CD4-positive, CD25-positive, alpha-beta regulatory T cell (primary cell): Measurements from ENCODE around the gene CACNG5. TPM values are rescaled to one million over a fixed set of nuclear protein-coding genes. Genes with fewer than 3 reads are reported as not detected.

Experiments used
- ATAC-seq, 2 donors: fragments of 150-1000 bp; cut with Tn5 transposase; one replicate each; pipeline ENCODE4 v1.10.0; 2021; ENCODE audit warnings: low read depth in 2 of 2, moderate number of reproducible peaks in 2 of 2, moderate library complexity in 1 of 2
- DNase-seq, 3 donors: peaks; one replicate each; pipeline versions ENCODE4 v3.0.0 to v3.0.0-alpha.2; 2012 to 2022; ENCODE audit warnings: mixed read lengths in 1 of 3
- H3K27ac ChIP-seq: one replicate; pipeline ENCODE4 v1.7.0; 2013; ENCODE audit warnings: mild to moderate bottlenecking, low read length; ENCODE audit not compliant: insufficient read depth, poor library complexity, severe bottlenecking
- H3K27me3 ChIP-seq: one replicate; pipeline ENCODE4 v1.7.0; 2013; ENCODE audit warnings: low read length; ENCODE audit not compliant: control insufficient read depth, insufficient read depth
- H3K36me3 ChIP-seq: one replicate; pipeline ENCODE4 v1.7.0; 2013; ENCODE audit warnings: mild to moderate bottlenecking, low read length, moderate library complexity; ENCODE audit not compliant: control insufficient read depth, insufficient read depth
- H3K4me1 ChIP-seq: 2 replicates; pipeline ENCODE4 v1.7.0; 2013; ENCODE audit warnings: mild to moderate bottlenecking, low read length; ENCODE audit not compliant: insufficient read depth, control insufficient read depth, poor library complexity, severe bottlenecking
- H3K4me3 ChIP-seq: one replicate; pipeline ENCODE4 v1.7.0; 2013; ENCODE audit warnings: low read depth, mild to moderate bottlenecking, low read length, moderate library complexity
- H3K9me3 ChIP-seq, 2 experiments: 1 replicate in 1 of 2; 2 replicates in 1 of 2; pipeline ENCODE4 v1.7.0; 2013; ENCODE audit warnings: low read length in 2 of 2, mild to moderate bottlenecking in 1 of 2, moderate library complexity in 1 of 2; ENCODE audit not compliant: control insufficient read depth in 2 of 2
- H3K27ac Mint-ChIP-seq, 3 donors: one replicate each; pipeline ENCODE4 v1.8.0; 2020 to 2022; ENCODE audit warnings: mild to moderate bottlenecking in 3 of 3, mixed read lengths in 3 of 3, moderate library complexity in 2 of 3
- H3K27me3 Mint-ChIP-seq: one replicate; pipeline ENCODE4 v1.8.0; 2022; ENCODE audit warnings: mild to moderate bottlenecking, mixed read lengths
- H3K36me3 Mint-ChIP-seq: one replicate; pipeline ENCODE4 v1.8.0; 2020; ENCODE audit warnings: mixed read lengths
- H3K4me1 Mint-ChIP-seq, 4 donors: one replicate each; pipeline ENCODE4 v1.8.0; 2020 to 2022; ENCODE audit warnings: mixed read lengths in 4 of 4, mild to moderate bottlenecking in 1 of 4
- H3K4me3 Mint-ChIP-seq, 4 donors: one replicate each; pipeline ENCODE4 v1.8.0; 2020 to 2022; ENCODE audit warnings: mild to moderate bottlenecking in 4 of 4, mixed read lengths in 4 of 4, moderate library complexity in 3 of 4
- H3K9me3 Mint-ChIP-seq, 7 donors: one replicate each; pipeline ENCODE4 v1.8.0; 2020 to 2022; ENCODE audit warnings: mixed read lengths in 7 of 7, mild to moderate bottlenecking in 3 of 7, moderate library complexity in 2 of 7
- polyA plus RNA-seq, 4 donors: library from polyadenylated mRNA; unstranded; fragments of 300-500 nt; fragmentation: Illumina TruSeq; gene quantifications; one replicate each; pipeline ENCODE4 v1.2.3, GENCODE V29; 2021
- total RNA-seq: library from RNA; stranded (reverse); gene quantifications from one replicate; pipeline ENCODE4 v1.2.3, GENCODE V29; 2022

CACNG5 gene
- total and polyA plus RNA-seq, 5 donors from 2014 or later: not detected

DNA sequence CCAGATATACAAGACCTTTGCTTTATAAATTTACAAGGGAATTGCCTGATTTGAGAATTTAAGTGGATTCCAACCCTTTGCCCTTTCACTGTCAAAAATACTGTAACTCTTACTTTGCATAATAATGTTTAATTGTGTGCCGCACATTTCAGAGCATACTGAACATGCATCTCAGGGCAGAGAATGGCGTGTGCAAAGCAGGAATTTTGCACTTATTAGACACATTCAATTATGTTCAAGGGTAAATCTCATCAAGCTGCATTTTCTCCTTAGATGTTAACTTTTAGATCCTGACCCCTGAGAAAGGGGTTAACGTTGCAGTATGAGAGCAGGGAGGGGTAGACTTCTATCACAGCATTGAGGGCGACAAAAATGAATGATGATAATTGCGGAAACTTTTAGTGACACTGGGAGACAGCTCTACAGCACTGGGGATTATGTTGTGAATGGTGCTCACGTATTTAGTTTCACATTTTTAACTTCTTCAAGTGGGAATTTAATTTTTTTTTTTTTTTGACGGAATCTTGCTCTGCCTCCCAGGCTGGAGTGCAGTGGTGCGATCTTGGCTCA is 75.0 kb downstream of the CACNG5 start:
- Mint-ChIP-seq H3K4me3 (no peak overlapping the region), H3K36me3 (no peaks in the 10 kb centered on the region), H3K9me3 (no peaks in the 10 kb centered on the region), H3K27ac (no peak overlapping the region), H3K4me1 (peaks cover 0 to 4% (median 4%) of the 10 kb centered on the region in 4 donors), H3K27me3 (peaks cover 30% of the 10 kb centered on the region)
- Histone ChIP-seq H3K27me3 (no peaks in the 10 kb centered on the region), H3K36me3 (no peaks in the 10 kb centered on the region), H3K4me3 (no peak overlapping the region), H3K4me1 (no peaks in the 10 kb centered on the region), H3K27ac (no peak overlapping the region), H3K9me3 (no peaks in the 10 kb centered on the region)
- DNase-seq (no peak), ATAC-seq (no peak)

DNA sequence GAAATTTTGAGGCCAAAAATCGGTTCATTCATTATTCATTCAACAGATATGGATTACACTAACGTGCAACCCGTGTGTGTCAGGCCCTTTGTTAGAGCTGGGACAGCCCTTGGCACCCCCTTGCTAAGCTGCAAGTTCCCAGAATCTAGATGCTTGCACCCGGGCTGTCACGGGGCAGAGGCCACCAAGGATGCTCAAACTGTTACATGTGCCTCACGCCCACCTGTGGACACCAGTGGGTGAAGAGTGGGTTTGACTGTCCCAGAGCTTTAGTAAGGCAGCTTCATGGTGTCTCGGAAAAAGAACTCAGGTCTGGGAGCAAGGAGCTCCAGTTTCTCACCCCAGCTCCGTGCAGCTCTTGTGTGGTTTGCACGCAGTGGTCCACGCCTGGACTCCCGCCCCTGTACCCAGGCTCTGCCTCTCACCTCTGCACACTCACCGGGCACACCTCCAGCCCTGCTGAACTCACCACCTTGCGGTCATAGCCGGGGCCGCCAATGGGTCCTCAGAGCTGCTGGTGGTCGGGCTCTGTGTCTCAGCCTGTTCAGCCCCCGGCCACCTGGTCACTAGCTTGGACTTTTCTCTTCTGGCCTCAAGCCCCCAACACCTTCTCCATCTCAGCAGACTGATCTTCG is 75.9 kb downstream of the CACNG5 start:
- no peak for ATAC-seq
- Mint-ChIP-seq H3K27me3 (peaks cover 39% of the 10 kb centered on the region), H3K4me1 (peaks cover 0 to 4% (median 4%) of the 10 kb centered on the region in 4 donors), H3K36me3 (no peaks in the 10 kb centered on the region), H3K27ac (no peak overlapping the region), H3K9me3 (no peaks in the 10 kb centered on the region), H3K4me3 (no peak overlapping the region)
- no peak overlapping the region for H3K27ac ChIP-seq
- H3K27me3 ChIP-seq: no peaks in the 10 kb centered on the region
- H3K4me1 ChIP-seq: no peaks in the 10 kb centered on the region
- H3K36me3 ChIP-seq: no peaks in the 10 kb centered on the region
- no peak for DNase-seq
- no peaks in the 10 kb centered on the region for H3K9me3 ChIP-seq
- no peak overlapping the region for H3K4me3 ChIP-seq

DNA sequence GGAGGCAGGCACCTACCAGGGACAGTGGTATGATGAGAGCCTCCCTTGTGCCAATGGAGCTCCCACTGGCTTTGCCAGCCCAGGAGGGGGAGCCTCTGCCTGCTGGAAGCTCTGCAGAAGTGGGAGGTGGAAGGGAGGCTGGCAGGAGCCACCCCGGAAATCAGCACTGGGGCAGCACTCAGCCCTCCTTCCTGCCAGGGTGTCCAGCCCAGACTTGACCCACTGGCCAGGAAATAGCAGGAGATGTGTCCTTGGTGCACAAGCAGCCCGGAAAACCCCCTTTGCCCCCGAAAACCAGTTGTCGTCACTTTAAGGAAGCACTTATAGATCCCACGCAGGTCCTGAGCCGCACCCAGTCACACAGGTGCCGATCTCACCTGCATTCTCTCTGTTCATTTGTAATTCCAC is 80.3 kb downstream of the CACNG5 start:
- Mint-ChIP-seq H3K4me1 (no peaks in the 10 kb centered on the region), H3K36me3 (peaks cover 4% of the 10 kb centered on the region), H3K27me3 (peaks cover 33% of the 10 kb centered on the region), H3K9me3 (peaks cover 0 to 5% (median 0%) of the 10 kb centered on the region in 7 donors), H3K27ac (no peak overlapping the region), H3K4me3 (no peak overlapping the region)
- Histone ChIP-seq H3K4me3 (no peak overlapping the region), H3K4me1 (no peaks in the 10 kb centered on the region), H3K27ac (no peak overlapping the region), H3K36me3 (no peaks in the 10 kb centered on the region), H3K9me3 (no peaks in the 10 kb centered on the region), H3K27me3 (no peaks in the 10 kb centered on the region)
- ATAC-seq (no peak), DNase-seq (peak in 1 of 3 donors; percentile 3)

DNA sequence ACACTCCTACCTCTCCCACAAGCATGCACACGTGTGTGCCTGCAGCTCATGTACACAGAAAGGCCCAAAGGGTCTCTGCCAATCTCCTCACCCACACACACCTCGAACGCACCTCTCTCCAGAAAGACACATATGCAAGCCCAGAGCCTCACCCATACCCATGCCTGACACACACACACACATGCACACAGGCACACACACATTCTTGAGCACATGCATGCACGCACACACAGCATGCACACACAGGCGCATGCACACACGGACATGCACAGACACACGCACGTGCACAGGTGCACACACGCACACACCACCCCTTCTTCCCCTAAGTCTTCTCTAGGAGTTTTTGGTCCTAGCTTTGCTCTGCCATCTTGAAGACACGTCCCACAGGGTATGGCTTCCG is 80.9 kb downstream of the CACNG5 start:
- Mint-ChIP-seq H3K36me3 (peaks cover 4% of the 10 kb centered on the region), H3K27me3 (peaks cover 31% of the 10 kb centered on the region), H3K9me3 (peaks cover 0 to 5% (median 0%) of the 10 kb centered on the region in 7 donors), H3K4me1 (no peaks in the 10 kb centered on the region), H3K27ac (no peak overlapping the region), H3K4me3 (no peak overlapping the region)
- no peaks in the 10 kb centered on the region for H3K36me3 ChIP-seq
- no peak overlapping the region for H3K27ac ChIP-seq
- H3K4me3 ChIP-seq: no peak overlapping the region
- no peaks in the 10 kb centered on the region for H3K4me1 ChIP-seq
- H3K27me3 ChIP-seq: no peaks in the 10 kb centered on the region
- DNase-seq (no peak), ATAC-seq (no peak)
- no peaks in the 10 kb centered on the region for H3K9me3 ChIP-seq

DNA sequence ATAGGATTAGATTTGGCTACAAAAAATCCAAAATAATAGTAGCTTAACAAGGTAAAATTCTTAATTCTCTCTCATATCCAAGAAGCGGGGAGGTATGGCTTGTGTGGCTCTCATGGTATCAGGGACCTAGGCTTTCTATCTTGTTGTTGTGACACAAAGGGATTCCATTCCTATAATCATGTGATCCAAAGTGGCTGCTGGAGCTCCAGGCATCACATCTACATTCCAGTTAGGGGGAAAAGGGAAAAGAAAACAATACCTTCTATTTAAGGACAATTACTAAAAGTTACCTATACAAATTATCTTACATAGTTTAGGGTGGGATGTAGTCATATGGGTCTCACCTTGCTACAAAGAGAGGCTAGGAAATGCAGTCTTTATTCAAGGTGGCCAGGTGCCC is 82.0 kb downstream of the CACNG5 start:
- Mint-ChIP-seq H3K9me3 (peaks cover 0 to 6% (median 2%) of the 10 kb centered on the region in 7 donors), H3K4me3 (no peak overlapping the region), H3K27ac (no peak overlapping the region), H3K27me3 (peaks cover 31% of the 10 kb centered on the region), H3K4me1 (no peaks in the 10 kb centered on the region), H3K36me3 (peaks cover 4% of the 10 kb centered on the region)
- Histone ChIP-seq H3K27ac (no peak overlapping the region), H3K36me3 (no peaks in the 10 kb centered on the region), H3K9me3 (no peaks in the 10 kb centered on the region), H3K4me3 (no peak overlapping the region), H3K27me3 (no peaks in the 10 kb centered on the region), H3K4me1 (no peaks in the 10 kb centered on the region)
- DNase-seq: no peak
- no peak for ATAC-seq

DNA sequence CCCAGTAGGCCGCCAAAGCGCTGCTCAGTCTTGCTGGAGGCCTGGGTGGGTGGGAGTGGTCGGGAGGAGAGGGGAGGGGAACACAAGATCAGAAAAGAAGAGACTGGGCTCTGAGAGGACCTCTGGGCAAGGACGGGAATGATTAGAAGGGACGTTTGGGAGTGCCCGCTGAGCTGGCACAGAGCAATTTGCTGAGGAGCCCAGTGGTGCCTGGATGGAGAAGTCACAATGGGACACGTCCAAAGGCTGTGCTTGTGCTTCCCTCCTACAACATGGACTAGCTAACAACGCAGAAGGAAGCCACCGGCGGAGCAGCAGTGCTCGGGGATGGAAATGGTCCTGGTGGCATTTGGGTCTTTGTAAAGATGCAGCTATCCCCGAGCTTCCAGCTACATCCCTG is 84.0 kb downstream of the CACNG5 start:
- Mint-ChIP-seq H3K27me3 (peaks cover 21% of the 10 kb centered on the region), H3K27ac (no peak overlapping the region)
- no peak for DNase-seq

DNA sequence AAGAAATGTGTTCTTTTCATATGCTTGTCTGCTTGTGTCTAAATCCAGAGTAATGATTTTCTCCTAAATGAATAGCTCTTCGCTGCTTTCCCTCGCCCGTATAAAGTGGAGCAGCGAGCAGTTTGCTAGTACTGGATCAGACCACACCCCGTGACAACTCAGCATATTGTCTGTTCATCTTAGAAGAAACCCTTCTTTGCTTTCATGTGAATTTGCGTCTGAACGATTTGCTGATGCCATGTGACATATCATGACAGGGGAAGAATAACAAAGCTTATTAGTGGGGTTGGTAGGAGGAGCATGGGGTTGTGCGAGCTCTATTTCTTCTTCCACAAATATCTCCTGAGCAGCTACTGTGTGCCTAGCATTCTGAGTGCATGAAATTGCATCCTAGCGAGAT is 85.5 kb downstream of the CACNG5 start:
- Histone ChIP-seq H3K36me3 (no peaks in the 10 kb centered on the region), H3K27me3 (peaks cover under 1% of the 10 kb centered on the region), H3K4me1 (no peaks in the 10 kb centered on the region), H3K9me3 (no peaks in the 10 kb centered on the region), H3K4me3 (no peak overlapping the region), H3K27ac (no peak overlapping the region)
- Mint-ChIP-seq H3K36me3 (peaks cover 4% of the 10 kb centered on the region), H3K4me1 (no peaks in the 10 kb centered on the region), H3K27me3 (peaks cover 18% of the 10 kb centered on the region), H3K9me3 (peaks cover 0 to 8% (median 4%) of the 10 kb centered on the region in 7 donors), H3K4me3 (no peak overlapping the region), H3K27ac (no peak overlapping the region)
- ATAC-seq (no peak), DNase-seq (no peak)

More for the DNA sequence above, 84.0 kb downstream of the CACNG5 start:
- no peak overlapping the region for H3K4me3 ChIP-seq
- ATAC-seq: no peak
- H3K27me3 ChIP-seq: no peaks in the 10 kb centered on the region
- Mint-ChIP-seq H3K9me3 (peaks cover 0 to 7% (median 4%) of the 10 kb centered on the region in 7 donors), H3K4me1 (no peaks in the 10 kb centered on the region), H3K4me3 (no peak overlapping the region), H3K36me3 (peaks cover 4% of the 10 kb centered on the region)
- H3K9me3 ChIP-seq: no peaks in the 10 kb centered on the region
- no peak overlapping the region for H3K27ac ChIP-seq
- no peaks in the 10 kb centered on the region for H3K36me3 ChIP-seq
- no peaks in the 10 kb centered on the region for H3K4me1 ChIP-seq

DNA sequence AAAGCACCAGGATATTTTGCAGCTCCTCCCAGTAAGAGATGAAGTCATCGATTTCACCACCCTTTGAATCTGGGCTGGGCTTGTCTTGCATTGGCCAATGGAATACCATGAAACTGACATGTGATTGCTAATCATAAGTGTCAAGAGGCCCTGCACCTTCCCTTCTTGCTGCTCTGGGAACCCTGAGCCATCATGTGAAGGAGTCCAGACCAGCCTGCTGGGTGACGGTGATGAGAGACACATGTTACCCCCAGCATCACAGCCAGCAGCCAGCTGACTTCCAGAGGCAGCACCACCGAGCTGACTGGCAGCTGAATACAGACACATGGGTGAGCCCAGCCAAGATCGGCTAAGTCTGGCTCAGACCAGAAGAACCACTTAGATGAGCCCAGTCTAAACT is 86.0 kb downstream of the CACNG5 start:
- DNase-seq (no peak), ATAC-seq (no peak)
- H3K4me3 Mint-ChIP-seq: no peak overlapping the region
- Histone ChIP-seq H3K36me3 (no peaks in the 10 kb centered on the region), H3K27me3 (peaks cover 2% of the 10 kb centered on the region), H3K4me3 (no peak overlapping the region), H3K4me1 (no peaks in the 10 kb centered on the region), H3K9me3 (no peaks in the 10 kb centered on the region), H3K27ac (no peak overlapping the region)
- H3K4me1 Mint-ChIP-seq: no peaks in the 10 kb centered on the region
- peaks cover 16% of the 10 kb centered on the region for H3K27me3 Mint-ChIP-seq
- H3K36me3 Mint-ChIP-seq: peaks cover 4% of the 10 kb centered on the region
- H3K27ac Mint-ChIP-seq: no peak overlapping the region
- H3K9me3 Mint-ChIP-seq: peaks cover 0 to 8% (median 4%) of the 10 kb centered on the region in 7 donors
